Neural cell (in vitro differentiated cells): ENCODE measurements around the gene PFKFB4.

Experiments
- EP300 ChIP-seq: fragments of 450-650 bp; conservative IDR thresholded peaks from 2 replicates; pipeline ENCODE4 v1.6.1; 2014; ENCODE audit warnings: antibody characterized with exemption, mild to moderate bottlenecking, moderate library complexity; ENCODE audit not compliant: poor library complexity, severe bottlenecking
- POLR2AphosphoS5 ChIP-seq: IDR thresholded peaks from 2 replicates; pipeline ENCODE4 v1.6.1; 2012

DNA sequence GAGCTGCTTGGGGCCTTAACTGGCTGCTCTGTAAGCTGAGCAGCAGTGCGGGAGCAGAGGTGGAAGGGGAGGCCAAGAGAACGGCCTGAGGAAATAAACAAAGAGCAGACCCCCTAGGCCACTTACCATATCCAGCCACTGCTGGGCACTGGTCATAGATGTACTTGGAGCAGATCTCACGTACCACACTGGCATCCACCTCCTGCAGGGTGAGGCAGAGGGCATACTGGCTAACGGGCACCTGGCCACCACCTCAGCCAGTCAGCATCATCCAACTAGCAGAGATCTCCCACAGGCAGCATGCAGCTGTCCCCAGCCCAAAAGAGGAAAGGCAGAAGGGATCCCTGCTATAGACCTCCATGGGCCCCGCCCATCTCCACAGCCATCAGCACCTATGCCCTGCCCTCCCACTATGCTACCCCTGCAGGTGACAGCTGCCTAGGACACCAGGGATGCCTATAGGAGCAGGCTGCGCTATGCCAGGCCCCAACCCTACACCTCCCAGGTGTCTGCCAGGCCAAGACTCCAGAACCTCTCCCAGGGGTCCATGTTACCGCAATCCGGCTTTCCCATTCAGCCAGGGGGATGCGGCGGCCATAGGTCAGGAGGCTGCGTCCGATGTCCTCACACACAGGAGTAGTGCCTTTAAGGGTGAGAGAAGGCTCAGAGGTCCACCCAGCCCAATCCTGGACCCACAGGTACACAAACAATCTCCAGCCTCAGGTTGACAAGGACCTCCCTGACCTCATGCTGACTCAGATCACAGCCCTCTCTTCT, 43.1 kb upstream of the PFKFB4 start:
- TF ChIP-seq POLR2AphosphoS5, result no peak
- no peak for TF ChIP-seq EP300
